Measurements from ENCODE around the gene SMARCAD1. TPM values are rescaled to one million over a fixed set of nuclear protein-coding genes. Genes with fewer than 3 reads are reported as not detected.

Gene SMARCAD1
- total RNA-seq, 1 donor = 38.7 TPM

DNA sequence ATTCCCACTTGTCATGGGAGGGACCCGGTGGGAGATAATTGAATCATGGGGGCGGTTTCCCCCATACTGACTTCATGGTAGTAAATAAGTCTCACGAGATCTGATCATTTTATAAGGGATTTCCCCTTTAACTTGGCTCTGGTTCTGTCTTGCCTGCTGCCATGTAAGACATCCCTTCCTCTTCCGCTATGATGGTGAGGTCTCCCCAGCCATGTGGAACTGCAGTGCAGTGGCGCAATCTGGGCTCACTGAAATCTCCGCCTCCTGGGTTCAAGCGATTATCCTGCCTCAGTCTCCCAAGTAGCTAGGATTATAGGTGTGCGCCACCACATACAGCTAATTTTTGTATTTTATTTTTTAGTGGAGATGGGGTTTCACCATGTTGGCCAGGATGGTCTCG lies 132.1 kb downstream of the SMARCAD1 start:
- H3K4me1 ChIP-seq (ENCODE audit: insufficient read depth, low read length) = peaks cover 4% of the 10 kb centered on the region
- TF ChIP-seq, protein P1, sequence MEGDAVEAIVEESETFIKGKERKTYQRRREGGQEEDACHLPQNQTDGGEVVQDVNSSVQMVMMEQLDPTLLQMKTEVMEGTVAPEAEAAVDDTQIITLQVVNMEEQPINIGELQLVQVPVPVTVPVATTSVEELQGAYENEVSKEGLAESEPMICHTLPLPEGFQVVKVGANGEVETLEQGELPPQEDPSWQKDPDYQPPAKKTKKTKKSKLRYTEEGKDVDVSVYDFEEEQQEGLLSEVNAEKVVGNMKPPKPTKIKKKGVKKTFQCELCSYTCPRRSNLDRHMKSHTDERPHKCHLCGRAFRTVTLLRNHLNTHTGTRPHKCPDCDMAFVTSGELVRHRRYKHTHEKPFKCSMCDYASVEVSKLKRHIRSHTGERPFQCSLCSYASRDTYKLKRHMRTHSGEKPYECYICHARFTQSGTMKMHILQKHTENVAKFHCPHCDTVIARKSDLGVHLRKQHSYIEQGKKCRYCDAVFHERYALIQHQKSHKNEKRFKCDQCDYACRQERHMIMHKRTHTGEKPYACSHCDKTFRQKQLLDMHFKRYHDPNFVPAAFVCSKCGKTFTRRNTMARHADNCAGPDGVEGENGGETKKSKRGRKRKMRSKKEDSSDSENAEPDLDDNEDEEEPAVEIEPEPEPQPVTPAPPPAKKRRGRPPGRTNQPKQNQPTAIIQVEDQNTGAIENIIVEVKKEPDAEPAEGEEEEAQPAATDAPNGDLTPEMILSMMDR (IDR thresholded peaks at IDR 0.05; ENCODE audit: extremely low read depth, low read depth, low read length) = no peak

More for the DNA sequence above, 132.1 kb downstream of the SMARCAD1 start:
- Histone ChIP-seq H3K9me3 (ENCODE audit: low read depth, low read length) (no peaks in the 10 kb centered on the region), H3K27me3 (ENCODE audit: insufficient read depth, low read length) (no peaks in the 10 kb centered on the region), H3K27ac (ENCODE audit: low read depth, low read length) (no peak overlapping the region), H3K4me3 (ENCODE audit: insufficient read depth, low read length) (no peak overlapping the region), H3K79me2 (ENCODE audit: insufficient read depth, low read length) (no peaks in the 10 kb centered on the region), H2AFZ (ENCODE audit: low read length) (no peak overlapping the region), H3K36me3 (ENCODE audit: insufficient read depth, low read length) (no peaks in the 10 kb centered on the region), H4K20me1 (ENCODE audit: insufficient read depth, low read length) (no peaks in the 10 kb centered on the region), H3K4me2 (ENCODE audit: insufficient read depth, low read length) (no peak overlapping the region)
- DNase-seq (ENCODE audit: insufficient read length, low spot score, missing footprints) = no peak

Other genes starting within 250 kb of the SMARCAD1 start
- gene HPGDS, start 135.0 kb downstream of the SMARCAD1 start, total RNA-seq = not detected in 2 replicates
- gene PDLIM5, start 244.1 kb downstream of the SMARCAD1 start, total RNA-seq = 242 and 312 TPM in 2 replicates

Data from osteoblast (primary cell).